ENCODE results near the gene KIT.

Gene KIT

GRCh38 chr4:54743562-54743961, 85.8 kb downstream of the KIT start:
- DNase-seq (ENCODE audit: extremely low read depth, low read depth): no peak
- no peak for TF ChIP-seq CTCF (IDR thresholded peaks at IDR 0.05; ENCODE audit: low read depth, low read length)

- no peak for TF ChIP-seq CTCF (IDR thresholded peaks at IDR 0.05; ENCODE audit: low read depth, low read length)
- no peak for DNase-seq (ENCODE audit: extremely low read depth, low read depth)
These were observed 86.7 kb downstream of the KIT start for GRCh38 chr4:54744487-54744886.

- no peak for DNase-seq (ENCODE audit: extremely low read depth, low read depth)
These were observed 87.4 kb downstream of the KIT start for GRCh38 chr4:54745031-54745770.

GRCh38 chr4:54746218-54746617, 88.5 kb downstream of the KIT start:
- TF ChIP-seq CTCF (IDR thresholded peaks at IDR 0.05; ENCODE audit: low read depth, low read length): no peak
- no peak for DNase-seq (ENCODE audit: extremely low read depth, low read depth)

More at GRCh38 chr4:54745031-54745770, 87.4 kb downstream of the KIT start:
- no peak for TF ChIP-seq CTCF (IDR thresholded peaks at IDR 0.05; ENCODE audit: low read depth, low read length)

- no peak for DNase-seq (ENCODE audit: extremely low read depth, low read depth)
- TF ChIP-seq CTCF (IDR thresholded peaks at IDR 0.05; ENCODE audit: low read depth, low read length): no peak
These were observed 92.6 kb downstream of the KIT start for GRCh38 chr4:54750341-54750740.

- TF ChIP-seq CTCF (IDR thresholded peaks at IDR 0.05; ENCODE audit: low read depth, low read length): no peak
- DNase-seq (ENCODE audit: extremely low read depth, low read depth): no peak
These were observed 96.6 kb downstream of the KIT start for GRCh38 chr4:54754394-54754793.

- TF ChIP-seq CTCF (IDR thresholded peaks at IDR 0.05; ENCODE audit: low read depth, low read length): no peak
- no peak for DNase-seq (ENCODE audit: extremely low read depth, low read depth)
These were observed 106.7 kb downstream of the KIT start for GRCh38 chr4:54764476-54764875.
